RPMI8226 (cell line): ENCODE measurements around the gene ADAT3.
"Not testable (repeated sequence)": the region's sequence is repeated elsewhere in the genome, so short reads cannot be mapped to it uniquely, and the experiment has no call there.

ENCODE experiments used
- DNase-seq: peaks from one replicate; pipeline ENCODE4 v3.0.0-alpha.2; 2015

ADAT3 gene

GRCh38 chr19:1867349-1867724 is 37.9 kb upstream of the ADAT3 start:
- no peak for DNase-seq

- no peak for DNase-seq
These were observed 36.2 kb upstream of the ADAT3 start for GRCh38 chr19:1868971-1869370.

GRCh38 chr19:1871140-1871597 is 34.0 kb upstream of the ADAT3 start:
- DNase-seq = no peak

- DNase-seq = no peak
These were observed 33.6 kb upstream of the ADAT3 start for GRCh38 chr19:1871630-1872029.

GRCh38 chr19:1872807-1873523 is 32.2 kb upstream of the ADAT3 start:
- DNase-seq = no peak

- no peak for DNase-seq
These were observed 31.4 kb upstream of the ADAT3 start for GRCh38 chr19:1873524-1874473.

GRCh38 chr19:1874554-1875185 is 30.5 kb upstream of the ADAT3 start:
- DNase-seq = peak; percentile 43

- DNase-seq = not testable (repeated sequence)
These were observed 29.9 kb upstream of the ADAT3 start for GRCh38 chr19:1875265-1875645.

- DNase-seq = peak; percentile 96
These were observed 29.3 kb upstream of the ADAT3 start for GRCh38 chr19:1875646-1876495.

- not testable (repeated sequence) for DNase-seq
These were observed 28.5 kb upstream of the ADAT3 start for GRCh38 chr19:1876496-1877279.

GRCh38 chr19:1877280-1877660 is 27.9 kb upstream of the ADAT3 start:
- DNase-seq = not testable (repeated sequence)

GRCh38 chr19:1878583-1878982 is 26.6 kb upstream of the ADAT3 start:
- not testable (repeated sequence) for DNase-seq

GRCh38 chr19:1879982-1880381 is 25.2 kb upstream of the ADAT3 start:
- DNase-seq = not testable (repeated sequence)

GRCh38 chr19:1880611-1881392 is 24.4 kb upstream of the ADAT3 start:
- no peak for DNase-seq

GRCh38 chr19:1881393-1882088 is 23.7 kb upstream of the ADAT3 start:
- not testable (repeated sequence) for DNase-seq

GRCh38 chr19:1882089-1882785 is 23.0 kb upstream of the ADAT3 start:
- DNase-seq = no peak

- no peak for DNase-seq
These were observed 22.2 kb upstream of the ADAT3 start for GRCh38 chr19:1882786-1883692.

GRCh38 chr19:1883784-1884183 is 21.4 kb upstream of the ADAT3 start:
- no peak for DNase-seq
